Measurements from ENCODE around the gene DPYSL3. TPM values are rescaled to one million over a fixed set of nuclear protein-coding genes. Genes with fewer than 3 reads are reported as not detected.

The DPYSL3 gene
- total RNA-seq, 4 donors from 2014 or later: 38.9 to 68.0 (median 50.0) TPM

- peak overlapping the region in 3 of 4 donors; percentile 2 to 73 (median 47) for H3K27ac ChIP-seq
- peaks cover 0 to 16% (median 2%) of the 10 kb centered on the region in 4 donors for H3K4me1 ChIP-seq
Observed at GRCh38 chr5:147361441-147362175, 148.3 kb downstream of the DPYSL3 start.

GRCh38 chr5:147360816-147361215 lies 149.1 kb downstream of the DPYSL3 start:
- peak overlapping the region in 3 of 4 donors; percentile 2 to 73 (median 47) for H3K27ac ChIP-seq
- no peak overlapping the region for H3K4me3 ChIP-seq
- peaks cover 0 to 12% (median under 1%) of the 10 kb centered on the region in 4 donors for H3K4me1 ChIP-seq
- WGBS, 2 donors: 68 to 75% methylated on average over 2 of the region's 2 CpGs
- H3K36me3 ChIP-seq: peaks cover 0 to 12% (median 0%) of the 10 kb centered on the region in 3 donors
- TF ChIP-seq EP300 (IDR thresholded peaks at IDR 0.05): no peak
- no peak for TF ChIP-seq POLR2A (IDR thresholded peaks at IDR 0.05)
- no peak for TF ChIP-seq CTCF (IDR thresholded peaks at IDR 0.05)
- no peak for DNase-seq (ENCODE audit: low spot score in 2 of 2)
- no peaks in the 10 kb centered on the region for H3K27me3 ChIP-seq
- peaks cover 0 to 7% (median 0%) of the 10 kb centered on the region in 4 donors for H3K9me3 ChIP-seq

More at GRCh38 chr5:147361441-147362175, 148.3 kb downstream of the DPYSL3 start:
- no peak for DNase-seq (ENCODE audit: low spot score in 2 of 2)
- Histone ChIP-seq H3K9me3 (peaks cover 0 to 7% (median 0%) of the 10 kb centered on the region in 4 donors), H3K4me3 (no peak overlapping the region), H3K27me3 (no peaks in the 10 kb centered on the region), H3K36me3 (peaks cover 0 to 12% (median 0%) of the 10 kb centered on the region in 3 donors)
- no peak for TF ChIP-seq CTCF (IDR thresholded peaks at IDR 0.05)
- no peak for TF ChIP-seq POLR2A (IDR thresholded peaks at IDR 0.05)
- no peak for TF ChIP-seq EP300 (IDR thresholded peaks at IDR 0.05)
- 36 to 48% methylated on average over 4 of the region's 4 CpGs for WGBS, 2 donors

GRCh38 chr5:147359581-147359980 lies 150.3 kb downstream of the DPYSL3 start:
- Histone ChIP-seq H3K36me3 (peaks cover 0 to 12% (median 0%) of the 10 kb centered on the region in 3 donors), H3K27me3 (no peaks in the 10 kb centered on the region), H3K4me1 (peaks cover 0 to 7% (median 0%) of the 10 kb centered on the region in 4 donors), H3K27ac (peak overlapping the region in 1 of 4 donors; percentile 47), H3K4me3 (no peak overlapping the region), H3K9me3 (peaks cover 0 to 5% (median 0%) of the 10 kb centered on the region in 4 donors)
- 89 to 96% methylated on average over 2 of the region's 2 CpGs for WGBS, 2 donors
- no peak for TF ChIP-seq CTCF (IDR thresholded peaks at IDR 0.05)
- TF ChIP-seq POLR2A (IDR thresholded peaks at IDR 0.05): no peak
- no peak for TF ChIP-seq EP300 (IDR thresholded peaks at IDR 0.05)
- DNase-seq (ENCODE audit: low spot score in 2 of 2): no peak

GRCh38 chr5:147359101-147359500 lies 150.8 kb downstream of the DPYSL3 start:
- no peak overlapping the region for H3K27ac ChIP-seq
- no peak overlapping the region for H3K4me3 ChIP-seq
- H3K27me3 ChIP-seq: no peaks in the 10 kb centered on the region
- peaks cover 0 to 7% (median 0%) of the 10 kb centered on the region in 4 donors for H3K4me1 ChIP-seq
- WGBS, 2 donors: 67 to 71% methylated on average over 1 of the region's 1 CpG
- no peak for DNase-seq (ENCODE audit: low spot score in 2 of 2)
- TF ChIP-seq EP300 (IDR thresholded peaks at IDR 0.05): no peak
- no peak for TF ChIP-seq POLR2A (IDR thresholded peaks at IDR 0.05)
- no peak for TF ChIP-seq CTCF (IDR thresholded peaks at IDR 0.05)
- no peaks in the 10 kb centered on the region for H3K9me3 ChIP-seq
- peaks cover 0 to 8% (median 0%) of the 10 kb centered on the region in 3 donors for H3K36me3 ChIP-seq

GRCh38 chr5:147349241-147349640 lies 160.6 kb downstream of the DPYSL3 start:
- peaks cover 0 to 13% (median 0%) of the 10 kb centered on the region in 3 donors for H3K36me3 ChIP-seq
- DNase-seq (ENCODE audit: low spot score in 2 of 2): no peak
- no peaks in the 10 kb centered on the region for H3K27me3 ChIP-seq
- 52 to 78% methylated on average over 2 of the region's 2 CpGs for WGBS, 2 donors
- H3K4me1 ChIP-seq: no peaks in the 10 kb centered on the region
- TF ChIP-seq EP300 (IDR thresholded peaks at IDR 0.05): no peak
- TF ChIP-seq CTCF (IDR thresholded peaks at IDR 0.05): no peak
- TF ChIP-seq POLR2A (IDR thresholded peaks at IDR 0.05): no peak
- no peak overlapping the region for H3K27ac ChIP-seq
- H3K4me3 ChIP-seq: no peak overlapping the region
- no peaks in the 10 kb centered on the region for H3K9me3 ChIP-seq

Data from tibial nerve (tissue), 4 donors.